D721Med (cell line): ENCODE results near the gene CTNNA2.

ENCODE experiments used
- DNase-seq: peaks from one replicate; pipeline ENCODE4 v3.0.0; 2011; ENCODE audit warnings: low spot score; ENCODE audit not compliant: insufficient read length
- FAIRE-seq: peaks from 2 replicates; lab custom pipeline; 2011; peaks lifted over from hg19 to GRCh38; lab: Jason Lieb, UNC
- TF ChIP-seq, protein P1 (sequence below): IDR thresholded peaks from 2 replicates; pipeline ENCODE4 v1.5.1; 2012; ENCODE audit warnings: mild to moderate bottlenecking, control low read depth; ENCODE audit not compliant: insufficient read depth; ENCODE audit errors: missing control alignments

Gene CTNNA2

DNA sequence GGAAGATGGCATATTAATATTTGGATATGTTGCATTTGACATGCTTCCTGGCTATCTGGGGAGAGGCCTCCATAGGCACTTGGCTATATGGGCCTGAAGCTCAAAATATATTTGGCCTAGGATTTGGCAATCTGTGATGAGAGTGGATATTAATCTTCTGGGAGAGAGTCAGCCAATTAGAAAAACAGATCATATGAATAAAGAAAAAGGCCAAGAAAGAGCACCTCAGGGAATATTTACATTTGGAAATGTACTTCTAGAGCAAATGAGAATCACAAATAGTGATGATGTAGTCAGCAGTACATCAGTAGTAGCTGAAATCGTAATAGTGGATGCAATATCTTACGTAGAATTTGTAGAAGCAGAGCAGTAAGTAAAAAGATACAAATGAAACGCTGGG, 277.0 kb downstream of the CTNNA2 start:
- FAIRE-seq (no peak), DNase-seq (no peak)
- TF ChIP-seq, protein P1, sequence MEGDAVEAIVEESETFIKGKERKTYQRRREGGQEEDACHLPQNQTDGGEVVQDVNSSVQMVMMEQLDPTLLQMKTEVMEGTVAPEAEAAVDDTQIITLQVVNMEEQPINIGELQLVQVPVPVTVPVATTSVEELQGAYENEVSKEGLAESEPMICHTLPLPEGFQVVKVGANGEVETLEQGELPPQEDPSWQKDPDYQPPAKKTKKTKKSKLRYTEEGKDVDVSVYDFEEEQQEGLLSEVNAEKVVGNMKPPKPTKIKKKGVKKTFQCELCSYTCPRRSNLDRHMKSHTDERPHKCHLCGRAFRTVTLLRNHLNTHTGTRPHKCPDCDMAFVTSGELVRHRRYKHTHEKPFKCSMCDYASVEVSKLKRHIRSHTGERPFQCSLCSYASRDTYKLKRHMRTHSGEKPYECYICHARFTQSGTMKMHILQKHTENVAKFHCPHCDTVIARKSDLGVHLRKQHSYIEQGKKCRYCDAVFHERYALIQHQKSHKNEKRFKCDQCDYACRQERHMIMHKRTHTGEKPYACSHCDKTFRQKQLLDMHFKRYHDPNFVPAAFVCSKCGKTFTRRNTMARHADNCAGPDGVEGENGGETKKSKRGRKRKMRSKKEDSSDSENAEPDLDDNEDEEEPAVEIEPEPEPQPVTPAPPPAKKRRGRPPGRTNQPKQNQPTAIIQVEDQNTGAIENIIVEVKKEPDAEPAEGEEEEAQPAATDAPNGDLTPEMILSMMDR, result no peak

DNA sequence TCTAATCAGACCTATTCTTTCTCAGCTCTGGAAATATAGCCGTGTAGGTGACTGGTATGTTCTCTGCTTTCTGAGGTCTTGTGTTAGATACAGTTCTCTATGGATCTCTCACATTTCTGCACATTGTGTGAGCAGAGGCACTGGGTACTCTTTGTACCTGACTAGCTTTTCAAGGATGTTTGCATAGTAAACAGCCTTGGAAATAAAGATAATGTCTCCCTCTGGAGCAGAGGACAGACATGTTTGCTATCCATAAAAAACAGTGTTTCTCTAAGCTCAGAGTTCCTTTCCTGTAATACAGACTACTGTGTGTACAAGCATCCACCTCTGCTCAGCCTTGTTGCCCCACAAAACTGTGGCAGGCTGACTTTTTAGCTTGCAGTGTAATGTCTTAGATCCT, 279.2 kb downstream of the CTNNA2 start:
- FAIRE-seq (no peak), DNase-seq (no peak)
- TF ChIP-seq, protein P1, result no peak

DNA sequence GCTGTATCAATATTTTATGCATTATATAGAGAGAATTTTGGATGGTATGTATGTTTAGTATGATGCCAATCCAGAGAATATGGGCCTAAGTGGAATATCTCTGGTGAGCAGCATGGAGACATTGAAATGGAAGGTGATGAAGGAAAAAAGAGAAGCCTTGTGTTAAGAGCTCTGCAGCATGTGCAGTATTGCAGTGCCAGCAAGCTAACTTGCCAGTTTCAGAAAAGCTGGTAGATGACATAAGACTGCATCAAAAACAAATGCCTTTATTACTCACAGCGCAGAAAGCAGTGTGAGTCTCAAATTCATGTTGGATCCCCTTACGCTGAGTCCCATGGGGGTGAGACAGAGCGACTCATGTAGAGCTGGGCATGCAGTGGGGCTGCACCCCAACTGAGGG, 280.2 kb downstream of the CTNNA2 start:
- no peak for FAIRE-seq
- DNase-seq, result no peak
- TF ChIP-seq, protein P1, result no peak

DNA sequence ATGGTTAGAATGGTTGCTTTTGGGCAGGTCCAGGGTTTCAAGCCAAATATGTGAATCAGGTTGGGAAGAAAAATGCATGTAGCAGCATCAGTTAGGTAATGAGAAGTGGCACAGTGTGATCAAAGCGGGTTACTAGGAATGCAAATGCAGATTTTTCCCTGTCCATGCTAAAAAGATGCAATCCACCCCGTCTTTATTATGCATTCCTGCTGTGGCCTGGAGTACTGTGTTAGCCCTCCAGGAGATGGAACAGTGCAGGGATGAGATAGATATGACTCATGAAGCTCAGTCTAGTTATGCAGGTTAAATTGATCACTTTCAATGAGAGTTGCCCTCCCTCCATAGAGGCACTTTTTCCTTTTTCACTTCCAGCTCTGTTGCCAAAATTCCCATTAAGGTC, 283.8 kb downstream of the CTNNA2 start:
- DNase-seq (no peak), FAIRE-seq (no peak)
- TF ChIP-seq, protein P1, result no peak

DNA sequence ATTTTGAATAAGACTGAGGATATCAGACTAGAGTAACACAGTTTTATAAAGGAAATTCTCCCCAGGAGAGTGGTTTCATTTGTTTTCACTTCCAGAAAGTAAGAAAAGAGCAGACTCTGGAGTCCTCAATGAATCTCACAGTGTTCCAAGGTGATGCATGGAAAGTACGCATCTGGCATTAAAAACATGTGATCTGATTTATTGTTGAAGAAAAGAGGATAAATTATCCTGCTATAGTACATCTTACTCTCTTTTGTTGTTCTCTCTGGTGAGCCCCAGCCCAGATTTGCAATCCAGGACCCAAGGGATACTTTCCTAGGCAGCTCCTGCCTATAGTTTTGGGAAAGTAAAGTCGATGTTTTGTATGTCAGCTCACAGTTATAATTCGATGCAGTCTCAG, 285.9 kb downstream of the CTNNA2 start:
- TF ChIP-seq, protein P1, result no peak
- FAIRE-seq, result no peak
- no peak for DNase-seq

DNA sequence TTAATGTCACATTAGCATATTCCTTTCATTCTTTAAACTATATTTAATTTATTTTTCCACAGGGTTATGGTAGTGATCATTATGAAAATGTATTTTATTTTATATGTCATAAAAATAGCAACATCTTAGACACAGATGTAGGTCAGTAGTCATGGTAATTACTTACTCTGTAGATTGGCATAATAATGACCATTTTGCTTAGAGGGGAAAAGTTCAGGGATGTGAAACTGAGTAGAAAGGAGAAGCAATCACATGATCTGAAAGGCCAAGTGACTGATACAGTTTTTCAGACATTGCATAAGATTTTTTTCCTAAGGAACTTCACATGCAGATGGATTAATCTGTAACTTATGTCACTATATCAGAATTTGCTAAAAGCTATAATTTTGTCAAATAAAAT, 286.9 kb downstream of the CTNNA2 start:
- FAIRE-seq (no peak), DNase-seq (no peak)
- TF ChIP-seq, protein P1, result no peak

DNA sequence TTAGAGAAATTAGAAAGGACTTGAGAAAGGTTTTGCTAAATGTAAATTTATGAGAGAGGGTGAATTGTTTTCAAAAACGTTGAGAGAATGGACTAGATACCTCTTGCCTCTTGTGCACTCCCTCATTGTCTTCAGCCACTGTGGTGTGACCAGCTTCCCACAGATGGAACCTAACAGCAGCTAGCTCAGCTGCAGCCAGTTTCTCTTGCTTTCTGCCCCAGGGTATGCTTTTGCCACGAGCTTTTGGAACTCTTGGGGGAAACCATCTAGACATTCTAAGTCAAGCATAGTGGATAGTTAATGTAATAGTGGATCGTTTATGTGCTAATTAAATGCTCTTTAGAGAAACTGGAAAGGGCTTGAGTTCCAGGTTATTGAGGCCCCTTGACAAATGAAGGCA, 288.2 kb downstream of the CTNNA2 start:
- no peak for FAIRE-seq
- DNase-seq, result no peak
- TF ChIP-seq, protein P1, result no peak
